HepG2 (cell line): ENCODE results near the gene CHMP1A. TPM values are rescaled to one million over a fixed set of nuclear protein-coding genes. Genes with fewer than 3 reads are reported as not detected.

Experiments
- ELF4 ChIP-seq: sonication (generic); formaldehyde crosslinking; IDR thresholded peaks from 2 replicates; pipeline ENCODE4 v1.5.0; 2020; ENCODE audit warnings: missing genetic modification reagents, mild to moderate bottlenecking, moderate library complexity, borderline replicate concordance
- FOSL2 ChIP-seq: sonication (generic); formaldehyde crosslinking; IDR thresholded peaks from 2 replicates; pipeline ENCODE4 v1.4.0; 2020; ENCODE audit warnings: missing genetic modification reagents
- GRHL1 ChIP-seq: sonication (generic); formaldehyde crosslinking; conservative IDR thresholded peaks from 2 replicates; pipeline ENCODE4 v1.8.0; 2022; ENCODE audit warnings: missing genetic modification reagents
- GZF1 ChIP-seq: sonication (generic); formaldehyde crosslinking; IDR thresholded peaks from 2 replicates; pipeline ENCODE4 v1.5.1; 2020; ENCODE audit warnings: mild to moderate bottlenecking, missing genetic modification reagents
- KDM1A ChIP-seq: IDR thresholded peaks from 2 replicates; pipeline ENCODE4 v1.6.1; 2016; ENCODE audit warnings: missing compliant biosample characterization
- MXD3 ChIP-seq: IDR thresholded peaks from 2 replicates; pipeline ENCODE4 v1.6.1; 2016; ENCODE audit warnings: mild to moderate bottlenecking, missing biosample characterization, missing genetic modification reagents
- NFE2 ChIP-seq: sonication (generic); formaldehyde crosslinking; IDR thresholded peaks from 2 replicates; pipeline ENCODE4 v1.4.0; 2020; ENCODE audit warnings: missing genetic modification reagents
- NR1H2 ChIP-seq: sonication (generic); formaldehyde crosslinking; IDR thresholded peaks from 2 replicates; pipeline ENCODE4 v1.8.1; 2022; ENCODE audit warnings: low read depth, missing genetic modification reagents, borderline replicate concordance
- NRL ChIP-seq: sonication (generic); formaldehyde crosslinking; IDR thresholded peaks from 2 replicates; pipeline ENCODE4 v1.5.0; 2020; ENCODE audit warnings: missing genetic modification reagents, mild to moderate bottlenecking, moderate library complexity, borderline replicate concordance
- PHB2 ChIP-seq: fragments of 450-650 bp; IDR thresholded peaks from 2 replicates; pipeline ENCODE4 v1.6.1; 2018; ENCODE audit not compliant: partially characterized antibody
- RFX1 ChIP-seq: fragments of 450-650 bp; IDR thresholded peaks from 2 replicates; pipeline ENCODE4 v1.6.1; 2017
- SIX4 ChIP-seq: sonication (generic); formaldehyde crosslinking; IDR thresholded peaks from 2 replicates; pipeline ENCODE4 v1.4.0; 2020; ENCODE audit warnings: missing genetic modification reagents
- TAF1 ChIP-seq: sonication (generic); formaldehyde crosslinking; IDR thresholded peaks from 2 replicates; pipeline ENCODE4 v1.4.0; 2020; ENCODE audit warnings: missing genetic modification reagents
- TBP ChIP-seq: sonication (generic); formaldehyde crosslinking; IDR thresholded peaks from 2 replicates; pipeline ENCODE4 v1.5.0; 2020; ENCODE audit warnings: missing genetic modification reagents
- TOE1 ChIP-seq: sonication (generic); formaldehyde crosslinking; IDR thresholded peaks from 2 replicates; pipeline ENCODE4 v1.4.0; 2020; ENCODE audit warnings: mild to moderate bottlenecking, missing genetic modification reagents
- ZNF281 ChIP-seq: sonication (generic); formaldehyde crosslinking; IDR thresholded peaks from 2 replicates; pipeline ENCODE4 v1.4.0; 2020; ENCODE audit warnings: missing genetic modification reagents, borderline replicate concordance
- ZNF337 ChIP-seq: sonication (generic); formaldehyde crosslinking; IDR thresholded peaks from 2 replicates; pipeline ENCODE4 v1.5.1; 2020; ENCODE audit warnings: missing genetic modification reagents, low read depth, mild to moderate bottlenecking, borderline replicate concordance
- ZNF724P ChIP-seq: sonication (generic); formaldehyde crosslinking; IDR thresholded peaks from 2 replicates; pipeline ENCODE4 v1.8.0; 2022; ENCODE audit warnings: missing genetic modification reagents, borderline replicate concordance
- ZNF781 ChIP-seq: sonication (generic); formaldehyde crosslinking; IDR thresholded peaks from 2 replicates; pipeline ENCODE4 v1.5.1; 2020; ENCODE audit warnings: borderline replicate concordance, mild to moderate bottlenecking, missing genetic modification reagents; ENCODE audit errors: not compliant biosample characterization
- ZNF790 ChIP-seq: sonication (generic); formaldehyde crosslinking; IDR thresholded peaks from 2 replicates; pipeline ENCODE4 v1.8.0; 2022; ENCODE audit warnings: missing genetic modification reagents, mild to moderate bottlenecking, borderline replicate concordance
- polyA plus RNA-seq, 8 experiments: library from polyadenylated mRNA; depleted of rRNA in 3 of 8; stranded (reverse) in 7 of 8; unstranded in 1 of 8; fragments of >200 nt; fragmentation: Illumina TruSeq in 4 of 8; extraction: Trizol in 4 of 8; gene quantifications; 2 replicates each; pipeline versions ENCODE4 v1.2.1 to v1.2.3, GENCODE V29; 2011 to 2016; ENCODE audit warnings: low read depth in 4 of 8, missing spikeins in 1 of 8, mixed read lengths in 1 of 8; ENCODE audit not compliant: insufficient read depth in 1 of 8
- total RNA-seq, 5 experiments: library from RNA; depleted of rRNA; stranded (reverse); fragments of >200 nt; fragmentation: Illumina TruSeq; extraction: Trizol; gene quantifications; 2 replicates each; pipeline ENCODE4 v1.2.3, GENCODE V29; 2016; ENCODE audit warnings: low read depth in 1 of 5

Gene CHMP1A
- total and polyA plus RNA-seq, 2 of the 13 experiments (the other 11 are each of a cell fraction or from before 2014, with no cell fraction given), result 69.4 to 73.3 TPM

GRCh38 chr16:89687092-89687940, 29.8 kb upstream of the CHMP1A start (continued):
- TF ChIP-seq ZNF337 (peak; percentile 99), ZNF724P (CRISPR knock-in tag) (peak; percentile 99), NRL (peak; percentile 97), KDM1A (CRISPR knock-in tag) (peak; percentile 35; the same call in 1 of the 2 replicates), TBP (CRISPR knock-in tag) (peak; percentile 97), GZF1 (CRISPR knock-in tag) (peak; percentile 89), ZNF781 (CRISPR knock-in tag) (peak; percentile 99), ELF4 (CRISPR knock-in tag) (0 out of 2 replicates have a peak, but pooled peaks have one; percentile 70), ZNF281 (CRISPR knock-in tag) (peak; percentile 98), RFX1 (peak; percentile 37; the same call in 1 of the 2 replicates), GRHL1 (CRISPR knock-in tag) (no peak), FOSL2 (CRISPR knock-in tag) (peak; percentile 87), TOE1 (CRISPR knock-in tag) (peak; percentile 98), MXD3 (CRISPR knock-in tag) (peak; percentile 91), PHB2 (no peak), TAF1 (CRISPR knock-in tag) (peak; percentile 81; the same call in 1 of the 2 replicates), SIX4 (0 out of 2 replicates have a peak, but pooled peaks have one; percentile 41), NFE2 (CRISPR knock-in tag) (no peak), ZNF790 (CRISPR knock-in tag) (peak; percentile 92; the same call in 1 of the 2 replicates), NR1H2 (peak; percentile 8; the same call in 1 of the 2 replicates)
